Measurements from ENCODE around the gene USP2. TPM values are rescaled to one million over a fixed set of nuclear protein-coding genes. Genes with fewer than 3 reads are reported as not detected.
"Not testable (repeated sequence)": the region's sequence is repeated elsewhere in the genome, so short reads cannot be mapped to it uniquely, and the experiment has no call there.

Gene USP2
- total RNA-seq, 1 experiment from 2014 or later, result 2.1 TPM

GRCh38 chr11:119388103-119388502 lies 6.6 kb upstream of the USP2 start:
- H3K27me3 ChIP-seq, result no peaks in the 10 kb centered on the region
- no peak for DNase-seq

GRCh38 chr11:119384332-119384731 lies 2.8 kb upstream of the USP2 start:
- no peaks in the 10 kb centered on the region for H3K9me3 ChIP-seq
- no peaks in the 10 kb centered on the region for H3K27me3 ChIP-seq
- no peak overlapping the region for H3K4me3 ChIP-seq
- no peak for DNase-seq
- no peaks in the 10 kb centered on the region for H3K36me3 ChIP-seq

More at GRCh38 chr11:119388103-119388502, 6.6 kb upstream of the USP2 start:
- H3K4me3 ChIP-seq, result no peak overlapping the region
- no peaks in the 10 kb centered on the region for H3K36me3 ChIP-seq
- no peaks in the 10 kb centered on the region for H3K9me3 ChIP-seq

GRCh38 chr11:119382513-119382912 lies 1.0 kb upstream of the USP2 start:
- H3K36me3 ChIP-seq, H3K27me3 ChIP-seq, H3K4me3 ChIP-seq, H3K9me3 ChIP-seq, DNase-seq: not testable (repeated sequence)

GRCh38 chr11:119382101-119382500 lies 611 bp upstream of the USP2 start:
- H3K4me3 ChIP-seq, result peak overlapping the region; percentile 66
- H3K9me3 ChIP-seq, result no peaks in the 10 kb centered on the region
- DNase-seq, result no peak
- H3K27me3 ChIP-seq, result no peaks in the 10 kb centered on the region
- no peaks in the 10 kb centered on the region for H3K36me3 ChIP-seq

GRCh38 chr11:119380827-119381180 lies 686 bp downstream of the USP2 start:
- H3K9me3 ChIP-seq, result no peaks in the 10 kb centered on the region
- H3K36me3 ChIP-seq, result no peaks in the 10 kb centered on the region
- no peak for DNase-seq
- H3K4me3 ChIP-seq, result peak overlapping the region; percentile 66
- H3K27me3 ChIP-seq, result no peaks in the 10 kb centered on the region

GRCh38 chr11:119380160-119380826 lies 1.2 kb downstream of the USP2 start:
- Histone ChIP-seq H3K9me3 (no peaks in the 10 kb centered on the region), H3K4me3 (peak overlapping the region; percentile 66), H3K36me3 (no peaks in the 10 kb centered on the region), H3K27me3 (no peaks in the 10 kb centered on the region)
- no peak for DNase-seq

- no peaks in the 10 kb centered on the region for H3K9me3 ChIP-seq
- no peak for DNase-seq
- no peaks in the 10 kb centered on the region; the same call in 1 of the 2 replicates for H3K36me3 ChIP-seq
- H3K4me3 ChIP-seq, result no peak overlapping the region
- no peaks in the 10 kb centered on the region for H3K27me3 ChIP-seq
Observed at GRCh38 chr11:119378851-119379465, 2.5 kb downstream of the USP2 start.

- no peak overlapping the region for H3K4me3 ChIP-seq
- no peaks in the 10 kb centered on the region for H3K27me3 ChIP-seq
- H3K36me3 ChIP-seq, result no peaks in the 10 kb centered on the region; the same call in 1 of the 2 replicates
- no peak for DNase-seq
- H3K9me3 ChIP-seq, result no peaks in the 10 kb centered on the region
Observed at GRCh38 chr11:119377961-119378667, 3.4 kb downstream of the USP2 start.

GRCh38 chr11:119377112-119377901 lies 4.2 kb downstream of the USP2 start:
- Histone ChIP-seq H3K9me3 (no peaks in the 10 kb centered on the region), H3K4me3 (no peak overlapping the region), H3K36me3 (peaks cover 5% of the 10 kb centered on the region; the same call in 1 of the 2 replicates), H3K27me3 (no peaks in the 10 kb centered on the region)
- no peak for DNase-seq

GRCh38 chr11:119376197-119376847 lies 5.2 kb downstream of the USP2 start:
- no peak for DNase-seq
- H3K27me3 ChIP-seq, result no peaks in the 10 kb centered on the region
- no peak overlapping the region for H3K4me3 ChIP-seq
- no peaks in the 10 kb centered on the region for H3K9me3 ChIP-seq
- peaks cover 9% of the 10 kb centered on the region for H3K36me3 ChIP-seq

- H3K9me3 ChIP-seq, result no peaks in the 10 kb centered on the region
Observed at GRCh38 chr11:119375337-119376196, 5.9 kb downstream of the USP2 start.

GRCh38 chr11:119374632-119375336 lies 6.7 kb downstream of the USP2 start:
- peak; percentile 51 for DNase-seq

More at GRCh38 chr11:119375337-119376196, 5.9 kb downstream of the USP2 start:
- peaks cover 9% of the 10 kb centered on the region for H3K36me3 ChIP-seq
- H3K4me3 ChIP-seq, result no peak overlapping the region
- DNase-seq, result no peak
- no peaks in the 10 kb centered on the region for H3K27me3 ChIP-seq

GRCh38 chr11:119373921-119374631 lies 7.4 kb downstream of the USP2 start:
- H3K36me3 ChIP-seq, result peaks cover 19% of the 10 kb centered on the region
- no peaks in the 10 kb centered on the region for H3K27me3 ChIP-seq
- no peaks in the 10 kb centered on the region for H3K9me3 ChIP-seq
- peak; percentile 61 for DNase-seq
- H3K4me3 ChIP-seq, result no peak overlapping the region

More at GRCh38 chr11:119374632-119375336, 6.7 kb downstream of the USP2 start:
- Histone ChIP-seq H3K9me3 (no peaks in the 10 kb centered on the region), H3K4me3 (no peak overlapping the region), H3K27me3 (no peaks in the 10 kb centered on the region), H3K36me3 (peaks cover 15% of the 10 kb centered on the region)

- no peaks in the 10 kb centered on the region for H3K27me3 ChIP-seq
- no peak for DNase-seq
- H3K9me3 ChIP-seq, result no peaks in the 10 kb centered on the region
- H3K4me3 ChIP-seq, result no peak overlapping the region
- peaks cover 19% of the 10 kb centered on the region for H3K36me3 ChIP-seq
Observed at GRCh38 chr11:119373059-119373920, 8.2 kb downstream of the USP2 start.
